ENCODE results near the gene GOLGB1.

GOLGB1 gene

GRCh38 chr3:121651684-121652083, 97.9 kb downstream of the GOLGB1 start:
- DNase-seq (ENCODE audit: extremely low read depth, insufficient read length) = no peak
- Histone ChIP-seq H3K36me3 (ENCODE audit: control insufficient read depth, insufficient read depth, low read length) (peaks cover 9% of the 10 kb centered on the region), H3K4me3 (replicated peaks; ENCODE audit: low read depth, low read length) (no peak overlapping the region), H3K27me3 (replicated peaks; ENCODE audit: control insufficient read depth, insufficient read depth, low read length) (no peaks in the 10 kb centered on the region)
- no peak for TF ChIP-seq CTCF (IDR thresholded peaks at IDR 0.05; ENCODE audit: insufficient read depth, low read length, poor library complexity, severe bottlenecking)

GRCh38 chr3:121649645-121650044, 99.9 kb downstream of the GOLGB1 start:
- H3K36me3 ChIP-seq (ENCODE audit: control insufficient read depth, insufficient read depth, low read length) = peaks cover 9% of the 10 kb centered on the region
- no peak overlapping the region for H3K4me3 ChIP-seq (replicated peaks; ENCODE audit: low read depth, low read length)
- DNase-seq (ENCODE audit: extremely low read depth, insufficient read length) = no peak
- no peaks in the 10 kb centered on the region for H3K27me3 ChIP-seq (replicated peaks; ENCODE audit: control insufficient read depth, insufficient read depth, low read length)
- TF ChIP-seq CTCF (IDR thresholded peaks at IDR 0.05; ENCODE audit: insufficient read depth, low read length, poor library complexity, severe bottlenecking) = no peak

- Histone ChIP-seq H3K27me3 (replicated peaks; ENCODE audit: control insufficient read depth, insufficient read depth, low read length) (no peaks in the 10 kb centered on the region), H3K4me3 (replicated peaks; ENCODE audit: low read depth, low read length) (no peak overlapping the region), H3K36me3 (ENCODE audit: control insufficient read depth, insufficient read depth, low read length) (peaks cover 11% of the 10 kb centered on the region)
- TF ChIP-seq CTCF (IDR thresholded peaks at IDR 0.05; ENCODE audit: insufficient read depth, low read length, poor library complexity, severe bottlenecking) = no peak
- no peak for DNase-seq (ENCODE audit: extremely low read depth, insufficient read length)
These were observed 101.2 kb downstream of the GOLGB1 start for GRCh38 chr3:121648219-121648958.

- Histone ChIP-seq H3K27me3 (replicated peaks; ENCODE audit: control insufficient read depth, insufficient read depth, low read length) (no peaks in the 10 kb centered on the region), H3K4me3 (replicated peaks; ENCODE audit: low read depth, low read length) (no peak overlapping the region), H3K36me3 (ENCODE audit: control insufficient read depth, insufficient read depth, low read length) (peaks cover 16% of the 10 kb centered on the region)
- TF ChIP-seq CTCF (IDR thresholded peaks at IDR 0.05; ENCODE audit: insufficient read depth, low read length, poor library complexity, severe bottlenecking) = no peak
- DNase-seq (ENCODE audit: extremely low read depth, insufficient read length) = no peak
These were observed 104.5 kb downstream of the GOLGB1 start for GRCh38 chr3:121645054-121645453.

- Histone ChIP-seq H3K36me3 (ENCODE audit: control insufficient read depth, insufficient read depth, low read length) (peaks cover 18% of the 10 kb centered on the region), H3K4me3 (replicated peaks; ENCODE audit: low read depth, low read length) (no peak overlapping the region), H3K27me3 (replicated peaks; ENCODE audit: control insufficient read depth, insufficient read depth, low read length) (no peaks in the 10 kb centered on the region)
- DNase-seq (ENCODE audit: extremely low read depth, insufficient read length) = no peak
- no peak for TF ChIP-seq CTCF (IDR thresholded peaks at IDR 0.05; ENCODE audit: insufficient read depth, low read length, poor library complexity, severe bottlenecking)
These were observed 106.8 kb downstream of the GOLGB1 start for GRCh38 chr3:121642601-121643314.
